Esophagus squamous epithelium (tissue), 5 donors: ENCODE data around the gene DLL4. TPM values are rescaled to one million over a fixed set of nuclear protein-coding genes. Genes with fewer than 3 reads are reported as not detected.

ENCODE experiments used
- DNase-seq: peaks from one replicate; lab custom pipeline; 2025; lab: John Stamatoyannopoulos, UW
- H3K27ac ChIP-seq, 4 donors: fragments of 200-600 bp; sonication (generic); one replicate each; pipeline ENCODE4 v1.5.1; 2016 to 2019; ENCODE audit warnings: mild to moderate bottlenecking in 1 of 4
- H3K27me3 ChIP-seq, 4 donors: fragments of 200-600 bp; sonication (generic); 1 replicate in 3 of 4; 2 replicates in 1 of 4; pipeline versions ENCODE4 v1.5.1 to v1.6.0; 2017 to 2021; ENCODE audit warnings: antibody characterized with exemption in 1 of 4
- H3K36me3 ChIP-seq, 3 donors: fragments of 200-600 bp; sonication (generic); one replicate each; pipeline ENCODE4 v1.5.1; 2016 to 2019
- H3K4me1 ChIP-seq, 3 donors: fragments of 200-600 bp; sonication (generic); one replicate each; pipeline ENCODE4 v1.5.1; 2017 to 2019
- H3K4me3 ChIP-seq, 4 donors: fragments of 200-600 bp; sonication (generic); 1 replicate in 3 of 4; 2 replicates in 1 of 4; pipeline ENCODE4 v1.5.1; 2016 to 2019; ENCODE audit warnings: mild to moderate bottlenecking in 2 of 4, moderate library complexity in 1 of 4
- H3K9me3 ChIP-seq, 3 donors: fragments of 200-600 bp; sonication (generic); one replicate each; pipeline ENCODE4 v1.5.1; 2016 to 2019
- CTCF ChIP-seq, 6 experiments: fragments of 450-650 bp in 4 of 6; fragments of 200-600 bp in 2 of 6; sonication (generic) in 2 of 6; IDR thresholded peaks; one replicate each; pipeline ENCODE4 v1.5.1; 2016 to 2019; ENCODE audit warnings: antibody characterized with exemption in 6 of 6, mild to moderate bottlenecking in 4 of 6, moderate library complexity in 4 of 6
- POLR2A ChIP-seq, 4 donors: fragments of 450-650 bp; IDR thresholded peaks; one replicate each; pipeline ENCODE4 v1.6.1; 2017; ENCODE audit warnings: antibody characterized with exemption in 4 of 4, mild to moderate bottlenecking in 4 of 4, moderate library complexity in 3 of 4
- WGBS, 2 donors: methylation state at CpG; one replicate each; pipeline ENCODE4 v1.1.5; 2018; 5-methylcytosine and 5-hydroxymethylcytosine counted together
- intact Hi-C: fragments of 100-400 bp; cut with DNase I; formaldehyde crosslinking; loops from one replicate; pipeline ENCODE4 v1.15.0; 2022
- total RNA-seq, 4 donors: library from RNA; depleted of rRNA; stranded (reverse); fragments of >200 nt; gene quantifications; one replicate each; pipeline ENCODE4 v1.1.0, GENCODE V29; 2016
- donor health status: DM: yes; HTN: yes; CAD: no.

DLL4 gene
- total RNA-seq, 4 donors from 2014 or later, result 0.68 to 4.6 (median 1.3) TPM

DNA sequence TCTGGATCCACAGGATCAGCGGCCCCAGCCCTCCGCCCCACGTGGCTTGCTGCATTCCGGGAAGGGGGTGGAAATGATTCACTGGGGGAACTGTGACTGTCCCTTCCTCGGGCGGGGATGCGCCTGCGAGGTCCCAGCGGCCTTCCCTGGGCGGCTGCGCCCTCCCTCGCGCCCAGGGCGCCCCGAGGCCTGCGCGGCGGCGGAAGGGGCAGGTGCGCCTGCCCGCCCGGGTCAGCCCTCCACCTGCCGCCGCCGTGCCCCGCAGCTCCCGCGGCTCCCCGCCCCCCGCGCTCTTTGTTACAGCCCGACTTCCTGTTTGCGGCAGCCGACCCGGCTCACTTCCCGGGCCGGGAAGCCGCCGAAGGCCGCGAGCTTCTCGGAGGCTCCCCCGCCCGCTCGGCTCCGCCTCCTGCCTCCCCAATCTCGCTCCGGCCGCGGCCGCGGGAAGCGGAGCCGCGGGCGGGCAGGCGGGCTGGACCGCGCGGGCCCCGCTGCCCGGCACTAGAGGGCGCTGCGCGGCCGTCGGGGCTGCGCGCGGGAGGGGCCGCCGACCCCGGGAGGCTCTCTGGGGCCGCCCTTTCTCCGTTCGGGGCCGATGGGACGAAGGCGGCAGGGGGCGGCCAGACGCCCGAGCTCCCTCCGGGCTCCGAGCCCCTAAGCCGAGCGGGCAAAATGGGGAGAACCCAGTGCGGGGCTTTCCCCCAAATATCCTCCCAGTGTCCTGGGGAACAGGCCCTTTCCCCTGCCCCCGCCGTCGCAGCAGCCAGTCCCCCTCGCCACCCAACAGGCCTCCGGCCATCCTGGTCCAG, 12.6 kb downstream of the DLL4 start:
- Histone ChIP-seq H3K9me3 (no peaks in the 10 kb centered on the region), H3K27me3 (no peaks in the 10 kb centered on the region), H3K27ac (peak overlapping the region; percentile 57 to 93 (median 85)), H3K4me1 (peaks cover 22 to 52% (median 28%) of the 10 kb centered on the region in 3 donors), H3K36me3 (no peaks in the 10 kb centered on the region), H3K4me3 (peak overlapping the region; percentile 40 to 74 (median 56))
- DNase-seq, result no peak
- intact Hi-C loops, result loop anchor here (5.0 kb wide), 2 partner anchors 39 to 76 kb away; no protein-coding TSS in a partner anchor
- 0 to 5% methylated on average over 2 to 3 of the region's 92 CpGs for WGBS, 2 donors
- peak in 2 of 4 donors; percentile 25 to 42 for TF ChIP-seq POLR2A (IDR thresholded peaks at IDR 0.05)
- peak in 5 of 6 experiments; percentile 11 to 92 (median 79) for TF ChIP-seq CTCF (IDR thresholded peaks at IDR 0.05)

DNA sequence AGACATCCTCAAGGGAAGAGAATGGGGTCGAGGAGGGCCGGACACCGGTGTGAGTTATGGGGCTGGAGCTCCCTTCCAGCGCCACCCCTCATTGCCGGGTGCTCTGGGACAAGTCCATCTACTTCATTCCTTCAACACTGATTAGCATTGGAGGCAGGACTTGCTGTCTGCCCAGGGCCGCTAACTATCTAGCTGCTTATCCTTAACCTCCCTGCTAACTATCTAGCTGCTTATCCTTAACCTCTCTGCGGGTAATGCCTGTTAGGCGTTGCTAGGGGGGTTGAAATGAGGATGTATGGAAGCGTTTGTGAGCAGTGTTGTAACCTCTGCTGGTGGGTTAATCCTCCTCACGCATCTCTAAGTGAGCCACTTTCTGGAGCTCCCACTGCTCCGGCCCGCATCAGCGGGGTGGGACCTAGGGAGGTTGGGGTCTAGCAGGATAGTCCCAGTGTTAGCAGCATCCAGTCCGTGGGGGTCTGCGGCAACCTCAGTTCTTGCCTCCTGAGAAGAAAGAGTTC, 13.3 kb downstream of the DLL4 start:
- H3K4me3 ChIP-seq, result peak overlapping the region; percentile 40 to 74 (median 56)
- H3K27ac ChIP-seq, result peak overlapping the region; percentile 57 to 93 (median 85)
- H3K36me3 ChIP-seq, result no peaks in the 10 kb centered on the region
- 32 to 48% methylated on average over 7 to 9 of the region's 15 CpGs for WGBS, 2 donors
- no peak for TF ChIP-seq CTCF (IDR thresholded peaks at IDR 0.05)
- TF ChIP-seq POLR2A (IDR thresholded peaks at IDR 0.05), result no peak
- intact Hi-C loops, result loop anchor here (5.0 kb wide), 2 partner anchors 40 to 75 kb away; no protein-coding TSS in a partner anchor
- no peaks in the 10 kb centered on the region for H3K9me3 ChIP-seq
- no peaks in the 10 kb centered on the region for H3K27me3 ChIP-seq
- no peak for DNase-seq
- H3K4me1 ChIP-seq, result peaks cover 22 to 52% (median 28%) of the 10 kb centered on the region in 3 donors

DNA sequence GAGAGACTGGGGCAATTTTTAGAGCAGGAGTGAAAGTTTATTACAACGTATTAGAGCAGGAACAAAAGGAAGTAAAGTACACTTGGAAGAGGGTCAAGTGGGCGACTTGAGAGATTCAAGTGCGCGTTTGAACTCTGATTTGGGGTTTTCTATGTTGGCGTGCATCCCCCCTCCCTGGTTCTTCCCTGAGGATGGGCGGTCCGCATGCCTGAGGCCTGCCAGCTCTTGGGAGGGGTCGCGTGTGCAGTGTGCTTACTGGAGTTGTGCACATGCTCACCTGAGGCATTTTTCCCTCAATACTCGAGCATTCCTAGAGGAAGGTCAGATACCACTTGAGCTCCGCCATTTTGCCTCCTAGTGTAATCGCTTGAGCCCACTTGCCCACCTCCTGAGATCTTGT, 13.7 kb downstream of the DLL4 start:
- TF ChIP-seq CTCF (IDR thresholded peaks at IDR 0.05) (no peak), POLR2A (IDR thresholded peaks at IDR 0.05) (no peak)
- Histone ChIP-seq H3K27me3 (no peaks in the 10 kb centered on the region), H3K27ac (peak overlapping the region in 2 of 4 donors; percentile 90 to 93), H3K9me3 (no peaks in the 10 kb centered on the region), H3K4me3 (peak overlapping the region in 1 of 4 donors; percentile 74), H3K36me3 (no peaks in the 10 kb centered on the region), H3K4me1 (peaks cover 22 to 47% (median 28%) of the 10 kb centered on the region in 3 donors)
- 62 to 76% methylated on average over 11 to 12 of the region's 12 CpGs for WGBS, 2 donors
- DNase-seq, result no peak
- intact Hi-C loops, result loop anchor here (5.0 kb wide), 2 partner anchors 41 to 74 kb away; no protein-coding TSS in a partner anchor

- intact Hi-C loops, result loop anchor here (5.0 kb wide), 2 partner anchors 42 to 73 kb away; no protein-coding TSS in a partner anchor
- DNase-seq, result no peak
- Histone ChIP-seq H3K36me3 (no peaks in the 10 kb centered on the region), H3K9me3 (no peaks in the 10 kb centered on the region), H3K27me3 (no peaks in the 10 kb centered on the region), H3K27ac (no peak overlapping the region), H3K4me1 (peaks cover 22 to 41% (median 27%) of the 10 kb centered on the region in 3 donors), H3K4me3 (no peak overlapping the region)
- TF ChIP-seq CTCF (IDR thresholded peaks at IDR 0.05), result no peak
- TF ChIP-seq POLR2A (IDR thresholded peaks at IDR 0.05), result no peak
- WGBS, 2 donors, result 92 to 94% methylated on average over 3 to 5 of the region's 9 CpGs
Measured at GRCh38 chr15:40943764-40944365, 14.7 kb downstream of the DLL4 start.
